Measurements from ENCODE around the gene PPFIBP1.

DNA sequence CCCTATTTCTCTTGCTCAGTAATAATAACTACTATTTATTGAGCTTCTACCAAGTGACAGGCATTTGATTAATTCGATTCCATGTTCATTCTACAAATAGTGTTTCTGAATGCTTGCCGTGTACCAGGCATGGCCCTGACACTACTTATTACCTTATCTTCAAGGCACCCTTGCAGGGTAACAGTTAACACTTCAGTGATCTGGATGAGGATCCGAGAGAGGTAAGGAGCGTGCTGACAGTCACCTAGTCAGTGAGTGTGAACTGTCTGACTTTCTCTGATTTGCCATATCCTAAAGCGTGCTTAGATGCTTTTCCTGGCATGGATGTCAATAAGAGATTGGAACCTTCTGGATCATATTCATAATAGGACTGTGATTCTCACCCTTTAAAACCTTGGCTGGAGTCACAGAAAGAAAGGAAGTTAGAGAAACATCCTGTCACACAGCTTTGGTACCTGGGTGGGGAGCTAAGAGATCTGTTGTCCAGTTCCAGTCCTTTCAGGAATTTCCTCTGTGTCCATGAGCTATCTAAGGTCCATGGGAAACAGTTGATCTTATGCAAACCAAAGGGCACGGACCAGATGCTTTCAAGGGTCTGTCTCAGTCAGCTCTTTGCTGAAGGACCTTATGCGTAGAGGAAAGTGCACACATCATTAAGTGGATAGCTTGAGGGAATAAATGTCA, 54.8 kb downstream of the PPFIBP1 start:
- TF ChIP-seq ZNF274 (CRISPR knock-in tag; IDR thresholded peaks at IDR 0.05) (no peak), GPN1 (CRISPR knock-in tag; IDR thresholded peaks at IDR 0.05; ENCODE audit: borderline replicate concordance) (no peak), MAZ (IDR thresholded peaks at IDR 0.05; ENCODE audit: borderline replicate concordance, low read depth, low read length) (no peak), MAZ (CRISPR knock-in tag; IDR thresholded peaks at IDR 0.05; ENCODE audit: low read depth) (no peak), RAD21 (CRISPR knock-in tag; IDR thresholded peaks at IDR 0.05) (no peak), POLR2AphosphoS5 (IDR thresholded peaks at IDR 0.05; ENCODE audit: low read depth, low read length) (no peak)
